Neuron (in vitro differentiated cells): ENCODE results near the gene FHIT.

Experiments
- H2AFZ ChIP-seq: one replicate; pipeline ENCODE4 v1.6.1; 2013; ENCODE audit warnings: low read depth, mild to moderate bottlenecking, inconsistent platforms, low read length, moderate library complexity
- H3K27me3 ChIP-seq: one replicate; pipeline ENCODE4 v1.6.1; 2013; ENCODE audit warnings: low read length; ENCODE audit not compliant: insufficient read depth
- H3K36me3 ChIP-seq: one replicate; pipeline ENCODE4 v1.6.1; 2013; ENCODE audit warnings: low read length; ENCODE audit not compliant: insufficient read depth
- H3K4me1 ChIP-seq: one replicate; pipeline ENCODE4 v1.6.1; 2013; ENCODE audit warnings: low read length; ENCODE audit not compliant: insufficient read depth
- H3K4me3 ChIP-seq: 2 replicates; pipeline ENCODE4 v1.5.1; 2013; ENCODE audit warnings: mild to moderate bottlenecking, low read length, moderate library complexity
- H3K9me3 ChIP-seq: one replicate; pipeline ENCODE4 v1.6.1; 2013; ENCODE audit warnings: low read length

FHIT gene

GRCh38 chr3:59714066-59714465 lies 1537.2 kb downstream of the FHIT start:
- Histone ChIP-seq H3K27me3 (no peaks in the 10 kb centered on the region), H3K36me3 (no peaks in the 10 kb centered on the region), H3K4me1 (peaks cover 3% of the 10 kb centered on the region), H2AFZ (no peak overlapping the region), H3K9me3 (no peaks in the 10 kb centered on the region), H3K4me3 (no peak overlapping the region)

- Histone ChIP-seq H2AFZ (no peak overlapping the region), H3K36me3 (no peaks in the 10 kb centered on the region), H3K27me3 (no peaks in the 10 kb centered on the region), H3K4me3 (no peak overlapping the region), H3K9me3 (no peaks in the 10 kb centered on the region), H3K4me1 (no peaks in the 10 kb centered on the region)
Observed at GRCh38 chr3:59710554-59710953, 1540.7 kb downstream of the FHIT start.

- no peak overlapping the region for H2AFZ ChIP-seq
- H3K36me3 ChIP-seq = no peaks in the 10 kb centered on the region
- H3K4me1 ChIP-seq = no peaks in the 10 kb centered on the region
- no peaks in the 10 kb centered on the region for H3K9me3 ChIP-seq
- H3K27me3 ChIP-seq = no peaks in the 10 kb centered on the region
- no peak overlapping the region for H3K4me3 ChIP-seq
Observed at GRCh38 chr3:59709702-59710553, 1541.3 kb downstream of the FHIT start.

GRCh38 chr3:59708202-59708601 lies 1543.0 kb downstream of the FHIT start:
- H3K4me1 ChIP-seq = no peaks in the 10 kb centered on the region
- H3K9me3 ChIP-seq = no peaks in the 10 kb centered on the region
- H3K36me3 ChIP-seq = no peaks in the 10 kb centered on the region
- no peaks in the 10 kb centered on the region for H3K27me3 ChIP-seq
- H2AFZ ChIP-seq = no peak overlapping the region
- H3K4me3 ChIP-seq = no peak overlapping the region

- Histone ChIP-seq H3K36me3 (no peaks in the 10 kb centered on the region), H3K9me3 (no peaks in the 10 kb centered on the region), H2AFZ (no peak overlapping the region)
Observed at GRCh38 chr3:59704292-59704691, 1547.0 kb downstream of the FHIT start.

GRCh38 chr3:59699648-59700320 lies 1551.5 kb downstream of the FHIT start:
- Histone ChIP-seq H3K27me3 (no peaks in the 10 kb centered on the region), H3K9me3 (no peaks in the 10 kb centered on the region), H3K4me3 (no peak overlapping the region), H2AFZ (no peak overlapping the region), H3K36me3 (no peaks in the 10 kb centered on the region), H3K4me1 (no peaks in the 10 kb centered on the region)

More at GRCh38 chr3:59704292-59704691, 1547.0 kb downstream of the FHIT start:
- Histone ChIP-seq H3K4me3 (no peak overlapping the region), H3K27me3 (no peaks in the 10 kb centered on the region), H3K4me1 (no peaks in the 10 kb centered on the region)
